OCI-M1 (cell line): Measurements from ENCODE around the gene ELOVL6.
A peak's percentile ranks its signal among the peaks of the same experiment; 100 is the strongest.

Source experiments
- DNase-seq: peaks from one replicate; lab custom pipeline; 2025; lab: John Stamatoyannopoulos, UW

The ELOVL6 gene

DNA sequence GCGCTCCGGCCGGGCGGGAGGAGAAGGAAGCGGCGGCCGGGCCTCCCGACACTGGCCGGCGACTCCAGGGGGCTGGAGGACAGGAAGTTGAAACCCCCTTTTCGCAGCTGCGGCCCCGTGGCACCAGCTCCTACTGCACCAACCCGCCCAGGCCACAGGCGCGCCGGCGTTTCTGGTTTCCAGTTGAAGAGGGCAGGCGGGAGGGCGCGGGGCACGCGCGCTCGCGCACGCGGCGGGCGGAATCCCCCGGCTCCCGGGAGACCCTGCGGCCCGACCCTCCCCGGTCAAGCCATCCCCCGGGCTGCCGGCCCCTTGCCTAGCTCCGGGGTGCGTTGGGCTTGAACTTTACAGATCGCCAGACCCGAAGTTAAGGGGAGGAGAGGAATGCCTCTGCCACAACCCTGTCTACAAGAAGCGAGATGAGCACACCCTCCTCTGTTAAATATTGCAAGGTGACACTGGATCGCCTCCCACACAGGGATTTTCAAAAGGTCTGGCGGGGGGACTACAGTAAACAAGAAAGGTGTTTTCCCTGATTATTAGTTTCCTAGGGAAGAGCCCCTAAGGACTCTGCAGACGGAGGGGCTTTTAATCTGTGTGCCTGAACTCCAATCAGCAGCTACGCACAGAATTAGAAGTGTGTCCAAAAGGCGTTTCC is 1.4 kb downstream of the ELOVL6 start:
- DNase-seq, result peak; percentile 77

DNA sequence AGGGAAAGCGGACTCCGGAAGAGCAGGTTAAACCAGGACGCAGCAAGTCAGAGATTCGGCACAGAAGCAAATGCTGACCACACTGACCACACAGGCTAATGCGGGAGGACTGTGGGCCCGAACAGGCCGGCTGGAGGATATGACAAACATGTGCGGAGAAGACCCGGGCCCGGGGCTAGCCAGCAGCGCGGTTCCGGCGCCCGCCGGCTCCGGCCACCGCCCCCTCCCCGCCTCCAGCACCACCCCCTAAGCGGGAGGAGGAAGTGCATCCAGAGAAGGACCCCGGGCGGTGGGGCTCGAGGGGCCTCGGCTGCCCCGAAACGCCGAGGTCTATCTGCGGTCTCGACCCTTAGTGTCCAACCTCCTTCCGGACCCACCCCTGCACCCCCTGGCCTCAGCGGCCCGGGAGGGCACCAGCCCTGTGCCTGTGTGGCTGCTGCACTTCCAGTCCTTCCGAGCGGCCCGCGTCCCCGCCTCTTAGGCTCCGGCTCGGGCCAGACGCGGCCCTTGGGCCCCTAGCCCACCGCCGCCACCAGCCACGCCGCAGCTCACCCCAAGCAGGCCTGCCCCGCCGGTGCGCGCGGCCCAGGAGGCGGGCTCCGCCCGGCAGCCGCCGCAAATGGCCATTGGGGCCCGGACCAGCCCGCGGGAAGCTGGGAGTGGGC is 2.1 kb downstream of the ELOVL6 start:
- peak; percentile 86 for DNase-seq

DNA sequence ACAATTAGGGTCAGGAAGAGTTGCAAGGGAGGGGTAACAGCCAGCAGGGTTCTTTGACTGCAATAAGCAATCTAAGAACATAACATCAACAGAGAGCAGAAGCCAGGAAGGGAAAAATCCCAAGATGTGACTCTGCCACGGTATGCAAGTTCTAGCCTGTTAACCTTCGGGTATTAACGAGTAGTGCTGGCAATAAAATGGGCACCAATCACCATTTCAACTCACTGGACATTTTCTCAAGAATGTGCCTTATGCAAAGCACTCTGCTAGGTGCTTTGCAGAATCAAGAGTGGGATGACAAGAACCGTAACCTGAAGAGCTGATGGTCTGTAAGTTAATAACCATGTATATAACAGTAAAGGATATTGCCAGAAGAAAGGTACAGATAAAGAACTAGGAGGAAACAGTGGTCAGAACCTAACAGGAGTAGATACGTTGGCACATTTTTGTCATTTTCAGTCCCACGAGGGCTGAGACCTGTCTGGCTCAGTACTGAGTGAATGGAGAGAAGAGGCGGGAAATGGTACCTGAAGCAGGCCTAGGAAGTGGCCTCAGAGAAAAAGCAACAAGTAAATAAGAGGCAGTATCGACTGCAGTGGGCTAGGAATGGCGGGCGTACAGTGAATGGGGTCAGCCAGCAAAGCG is 2.7 kb downstream of the ELOVL6 start:
- DNase-seq, result peak; percentile 80

DNA sequence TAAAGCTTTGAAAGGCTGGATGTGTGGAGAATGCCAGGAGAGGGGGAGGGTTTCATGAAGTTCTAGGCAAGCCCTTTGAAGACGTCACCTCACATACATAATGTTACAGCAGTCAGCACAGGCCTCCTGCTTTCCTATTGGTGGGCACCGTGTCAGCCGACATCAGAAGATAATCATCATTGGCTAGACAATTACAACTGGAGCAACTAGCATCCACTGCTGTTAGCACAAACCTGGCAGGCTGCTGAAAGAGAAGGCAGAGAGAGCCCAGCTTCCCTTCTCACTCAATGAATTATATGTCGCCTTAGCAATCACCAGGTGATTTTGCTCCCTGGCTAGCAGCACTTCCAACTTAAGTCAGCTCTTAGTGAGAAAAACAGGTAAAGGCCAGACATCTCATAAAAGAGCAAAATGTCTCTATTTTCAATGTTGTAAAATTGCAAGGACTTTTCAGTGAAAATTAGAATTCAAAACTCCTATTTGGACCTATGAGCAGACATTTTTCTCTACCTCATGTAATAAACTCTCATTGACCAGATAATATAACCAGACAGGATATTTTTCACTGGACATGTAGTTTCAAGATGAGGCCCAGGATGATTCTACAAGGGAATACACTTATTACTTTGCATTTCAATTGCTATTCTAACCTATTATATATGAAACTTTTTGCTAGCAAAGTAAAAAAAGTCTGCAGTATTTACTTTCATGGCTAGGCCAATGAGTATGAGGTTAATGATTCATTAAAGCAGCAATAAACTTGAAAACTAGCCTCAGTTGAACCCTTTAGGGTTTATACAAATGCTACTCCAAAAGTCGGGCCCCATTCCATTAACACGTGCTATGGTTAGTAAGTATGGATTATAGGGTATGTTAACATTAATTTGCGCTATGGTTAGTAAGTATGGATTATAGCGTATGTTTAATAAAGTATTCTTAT is 4.3 kb downstream of the ELOVL6 start:
- peak; percentile 97 for DNase-seq

DNA sequence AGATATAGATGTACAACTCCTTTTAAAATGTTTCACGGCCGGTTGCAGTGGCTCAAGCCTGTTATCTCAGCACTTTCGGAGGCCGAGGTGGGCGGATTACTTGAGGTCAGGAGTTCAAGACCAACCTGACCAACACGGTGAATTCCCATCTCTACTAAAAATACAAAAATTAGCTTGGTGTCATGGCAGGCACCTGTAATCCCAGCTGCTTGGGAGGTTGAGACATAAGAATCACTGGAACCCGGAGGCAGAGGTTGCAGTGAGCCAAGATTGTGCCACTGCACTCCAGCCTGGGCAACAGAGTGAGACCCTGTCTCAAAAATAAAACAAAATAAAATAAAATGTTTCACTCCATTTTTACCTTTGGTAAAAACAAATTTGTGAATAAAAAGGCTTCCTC is 5.1 kb downstream of the ELOVL6 start:
- peak; percentile 29 for DNase-seq

DNA sequence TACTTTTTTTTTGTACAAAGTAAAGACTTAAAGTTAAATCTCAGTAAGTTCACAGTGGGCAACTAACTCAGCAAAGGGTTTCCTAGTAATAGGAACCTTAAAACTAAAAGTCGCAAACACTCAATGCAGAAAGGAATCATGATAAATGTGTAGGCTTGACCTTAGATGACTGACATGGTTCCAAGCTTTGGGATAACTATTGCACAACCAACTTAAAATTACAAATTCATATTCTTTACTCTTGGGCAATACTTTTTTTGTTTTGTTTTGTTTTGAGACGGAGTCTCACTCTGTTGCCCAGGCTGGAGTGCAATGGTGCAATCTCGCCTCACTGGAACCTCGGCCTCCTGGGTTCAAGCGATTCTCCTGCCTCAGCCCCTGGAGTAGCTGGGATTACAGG is 8.2 kb downstream of the ELOVL6 start:
- DNase-seq, result no peak

DNA sequence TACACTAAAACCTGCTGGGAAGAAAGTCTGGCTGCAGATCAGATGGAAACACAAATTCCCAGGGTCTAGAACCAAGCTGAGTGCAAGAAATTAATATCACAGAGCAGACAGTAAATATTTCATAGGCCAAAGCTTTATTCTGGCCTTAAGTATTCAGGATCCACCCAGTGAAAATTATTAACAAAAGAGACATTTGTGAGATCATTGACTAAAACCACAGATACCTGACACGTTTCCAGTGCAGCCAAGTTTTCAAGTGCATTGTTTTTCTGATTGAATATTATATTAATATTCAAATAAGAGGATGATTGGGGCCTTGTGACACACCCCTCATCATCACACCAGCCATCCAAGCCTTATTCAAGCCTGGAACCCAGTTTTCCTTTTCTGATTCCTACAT is 10.3 kb downstream of the ELOVL6 start:
- DNase-seq, result no peak

DNA sequence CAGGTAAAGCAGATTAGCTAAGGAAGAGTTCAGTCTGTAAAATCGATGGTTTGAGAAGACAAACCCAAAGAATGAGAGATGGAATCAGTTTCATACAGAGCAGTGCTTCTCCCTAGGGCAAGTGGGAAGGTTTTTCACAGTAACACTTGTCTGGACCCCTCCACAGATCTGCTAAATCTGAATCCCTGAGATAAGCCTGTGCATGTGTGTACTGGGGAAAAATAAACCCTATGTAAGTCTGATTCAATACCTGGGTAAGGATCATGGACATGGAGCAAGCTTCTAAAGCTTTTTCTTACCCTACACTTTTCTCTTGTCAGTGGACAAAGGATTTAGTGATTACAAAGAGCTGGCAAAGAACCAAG is 13.6 kb downstream of the ELOVL6 start:
- DNase-seq, result peak; percentile 47

DNA sequence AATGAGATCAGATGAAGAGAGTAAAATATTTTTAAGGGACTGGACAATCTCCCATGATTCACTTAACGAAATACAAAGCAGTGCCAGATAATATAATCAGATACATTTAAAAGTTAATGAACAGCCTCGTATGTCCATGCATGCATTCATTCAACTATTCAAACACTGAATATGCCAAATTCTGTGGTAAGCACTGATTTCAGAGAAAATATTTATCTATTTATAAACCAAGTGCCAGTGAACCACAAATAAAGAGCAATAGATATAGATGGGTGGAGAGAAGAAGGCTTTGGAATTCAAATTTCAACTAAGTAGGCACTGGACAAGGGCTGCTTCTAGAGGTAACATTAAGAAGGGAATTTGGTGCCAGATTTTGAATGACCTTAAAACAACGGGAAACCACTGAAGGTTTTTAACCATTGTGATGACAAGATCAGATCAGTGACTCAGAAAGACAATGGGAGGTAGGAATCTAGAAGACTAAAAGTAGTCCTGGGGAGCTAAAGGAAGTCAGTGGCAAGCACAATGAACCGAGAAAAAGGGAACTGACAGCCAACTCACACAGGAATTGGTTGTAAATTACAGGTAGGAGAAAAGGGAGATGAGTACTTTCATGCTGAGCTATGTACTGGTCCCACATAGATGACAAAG is 14.2 kb downstream of the ELOVL6 start:
- peak; percentile 47 for DNase-seq

DNA sequence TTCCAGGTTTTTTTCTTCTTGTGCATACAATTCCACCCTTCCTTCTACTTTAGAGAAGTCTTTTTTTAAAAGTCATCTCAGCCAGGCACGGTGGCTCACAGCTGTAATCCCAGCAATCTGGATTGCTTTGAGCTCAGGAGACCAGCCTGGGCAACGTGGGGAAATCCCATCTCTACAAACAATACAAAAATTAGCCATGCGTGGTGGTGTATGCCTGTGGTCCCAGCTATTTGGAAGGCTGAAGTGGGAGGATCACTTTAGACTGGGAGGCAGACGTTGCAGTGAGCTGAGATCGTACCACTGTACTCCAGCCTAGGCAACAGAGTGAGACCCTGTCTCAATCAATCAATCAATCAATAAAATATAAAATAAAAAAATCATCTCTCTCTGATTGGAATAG is 14.8 kb downstream of the ELOVL6 start:
- no peak for DNase-seq

DNA sequence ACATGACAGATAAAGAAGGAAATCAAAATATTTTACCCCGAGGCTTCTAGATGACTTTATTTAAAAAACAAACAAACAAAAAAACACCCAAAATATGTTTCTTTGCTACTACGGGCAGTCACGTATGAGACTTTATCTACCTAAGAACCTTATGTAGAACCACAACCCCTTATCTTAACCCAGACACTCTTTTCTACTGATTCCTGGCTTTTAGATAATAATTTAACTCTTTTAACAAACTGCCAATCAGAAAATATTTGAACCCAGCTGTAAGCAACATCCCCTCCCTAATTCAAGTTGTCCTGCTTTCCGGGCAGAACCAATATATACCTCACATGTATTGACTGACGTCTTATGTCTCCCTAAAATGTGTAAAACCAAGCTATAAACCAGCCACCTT is 15.4 kb downstream of the ELOVL6 start:
- DNase-seq, result no peak

DNA sequence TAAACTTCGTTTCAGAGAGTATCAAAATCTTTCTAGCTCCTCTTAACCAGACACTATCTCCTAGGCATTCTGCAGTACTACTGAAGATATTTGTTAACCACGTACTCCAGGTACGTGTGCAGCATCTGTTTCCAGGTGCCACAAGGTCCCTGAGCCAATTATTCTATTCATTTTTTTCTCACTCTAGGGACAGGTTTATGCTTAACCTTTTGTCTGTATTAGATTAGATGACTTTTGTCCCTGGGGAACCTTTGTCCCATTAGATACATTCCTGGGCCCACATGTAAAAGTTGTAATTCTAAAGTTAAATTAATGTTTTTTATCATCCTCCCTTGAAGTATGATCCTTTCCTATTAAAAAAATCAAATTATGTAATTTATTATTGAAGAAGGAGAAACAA is 16.5 kb downstream of the ELOVL6 start:
- no peak for DNase-seq

DNA sequence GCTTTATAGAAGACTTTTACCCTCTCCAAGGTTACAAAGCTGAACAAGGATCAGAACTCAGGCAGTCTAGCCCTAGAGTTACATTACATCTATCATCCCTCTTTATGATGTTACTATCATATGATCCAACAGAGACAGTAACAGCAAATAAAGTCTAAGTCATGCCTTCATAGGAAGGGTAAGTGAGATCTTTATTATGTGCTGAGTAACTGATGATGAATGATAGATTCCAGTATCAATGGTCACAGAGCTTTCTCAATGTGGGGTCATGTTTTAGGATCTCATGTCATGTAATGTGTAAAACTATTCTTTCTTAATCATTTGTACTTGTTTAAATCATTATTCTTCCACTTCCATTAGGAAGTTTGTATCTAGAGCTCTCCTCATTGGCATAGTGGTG is 22.8 kb downstream of the ELOVL6 start:
- no peak for DNase-seq

DNA sequence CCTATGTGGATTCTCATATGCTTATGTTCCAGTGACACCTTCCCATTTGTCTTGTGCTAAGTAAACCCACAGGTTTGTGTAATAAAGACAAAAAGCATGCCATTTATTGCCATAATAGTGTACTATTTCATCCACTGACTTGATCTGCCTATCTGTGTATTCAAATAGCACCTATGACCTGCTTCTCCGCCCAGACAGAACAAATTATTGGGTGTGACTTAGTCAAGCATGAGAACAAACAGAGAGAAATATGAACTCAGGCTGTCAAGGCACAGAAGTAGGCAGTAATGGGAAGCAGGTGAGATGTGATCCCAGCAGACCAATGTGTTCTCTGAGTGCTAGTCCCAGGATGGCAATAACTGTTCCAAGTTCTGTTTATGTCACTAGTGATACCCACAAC is 25.4 kb downstream of the ELOVL6 start:
- DNase-seq, result no peak

DNA sequence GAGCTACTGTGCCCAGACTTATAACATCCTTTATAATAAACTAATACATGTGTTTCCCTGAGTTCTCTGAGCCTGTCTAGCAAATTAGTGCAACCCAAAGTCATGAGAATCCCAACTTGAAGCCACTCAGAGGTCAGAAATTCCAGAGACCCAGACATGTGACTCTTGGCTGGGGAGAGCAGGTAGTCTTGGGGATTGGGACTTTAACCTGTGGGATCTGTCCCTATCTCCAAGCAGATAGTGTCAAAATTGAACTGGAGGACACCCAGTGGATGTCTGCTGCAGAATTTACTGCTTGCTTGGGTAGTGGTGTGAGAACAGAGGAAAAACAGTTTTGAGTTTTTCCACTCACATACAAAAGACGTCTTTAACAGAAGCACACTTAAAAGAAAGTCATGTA is 26.4 kb downstream of the ELOVL6 start:
- no peak for DNase-seq

DNA sequence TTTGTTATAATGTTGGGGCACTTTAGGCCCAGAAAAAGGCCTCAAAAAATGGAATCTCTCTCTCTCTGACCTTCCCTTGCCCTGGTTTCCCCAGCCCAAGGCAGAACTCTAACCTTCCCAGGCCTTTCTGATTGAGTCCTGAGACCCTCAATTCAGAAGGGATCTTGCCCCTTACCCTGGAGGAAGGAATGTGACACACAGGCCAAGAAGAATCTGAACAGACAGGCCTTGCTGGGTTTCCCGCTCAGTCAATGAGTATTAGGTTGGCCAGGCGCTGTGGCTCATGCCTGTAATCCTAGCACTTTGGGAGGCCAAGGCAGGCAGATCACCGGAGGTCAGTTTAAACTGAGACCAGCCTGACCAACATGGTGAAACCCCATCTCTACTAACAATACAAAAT is 27.6 kb downstream of the ELOVL6 start:
- DNase-seq, result no peak

DNA sequence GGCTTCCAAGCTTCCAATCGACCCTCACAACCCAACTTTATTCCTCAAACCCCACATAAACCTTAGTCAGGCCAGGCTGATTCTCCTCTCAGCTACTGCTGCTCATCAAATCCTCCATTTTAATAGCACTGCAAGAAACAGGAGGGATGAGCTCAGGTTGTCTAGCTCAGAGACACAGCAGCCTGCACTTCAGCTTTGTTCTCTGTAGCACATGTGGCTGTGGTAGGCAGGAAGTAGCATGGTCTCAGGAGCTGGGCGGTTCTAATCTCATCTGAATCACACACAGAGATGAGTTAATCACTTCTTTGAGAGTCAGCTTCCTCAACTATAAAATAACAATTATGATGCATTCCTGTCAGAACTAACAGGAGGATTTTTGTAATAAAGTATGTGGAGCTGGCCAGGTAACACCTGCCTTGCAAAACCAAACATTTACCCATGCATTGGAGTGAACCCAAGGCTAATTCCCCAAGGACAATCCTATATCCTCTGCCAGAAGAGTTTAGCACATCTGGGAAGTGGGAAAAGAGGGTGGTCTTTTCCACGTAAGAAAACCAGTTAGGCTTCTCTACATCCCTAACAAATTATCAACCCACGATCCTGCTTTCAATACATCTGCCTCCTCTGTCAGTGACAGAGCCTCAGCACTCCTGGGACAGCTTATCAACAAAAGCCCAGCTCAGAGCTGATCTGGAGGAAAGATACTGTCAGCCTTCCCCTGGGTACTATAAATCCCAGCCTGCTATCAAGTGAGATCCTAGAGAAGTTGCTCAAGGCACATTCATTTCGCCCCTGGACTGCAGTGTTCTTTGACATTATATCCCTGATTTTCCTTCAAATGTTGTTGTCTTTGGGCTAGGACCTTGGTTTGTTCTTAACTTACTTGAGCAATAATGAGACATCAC is 32.8 kb downstream of the ELOVL6 start:
- peak; percentile 72 for DNase-seq

DNA sequence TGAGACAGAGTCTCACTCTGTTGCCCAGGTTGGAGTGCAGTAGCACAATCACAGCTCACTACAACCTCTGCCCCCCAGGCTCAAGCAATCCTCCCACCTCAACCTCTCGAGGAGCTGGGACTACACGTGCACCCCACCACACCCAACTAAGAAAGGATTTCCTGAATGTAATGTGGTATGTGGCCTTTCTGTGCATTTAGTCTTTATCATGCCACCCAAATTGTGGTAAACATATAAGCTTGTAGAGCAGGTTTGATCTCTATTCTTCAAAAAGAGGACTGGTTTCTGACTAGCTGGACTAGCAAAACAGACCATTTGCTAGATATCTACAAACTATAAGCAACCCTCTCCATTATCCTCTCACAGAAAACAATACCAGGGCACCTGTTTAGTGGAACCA is 33.6 kb downstream of the ELOVL6 start:
- no peak for DNase-seq

DNA sequence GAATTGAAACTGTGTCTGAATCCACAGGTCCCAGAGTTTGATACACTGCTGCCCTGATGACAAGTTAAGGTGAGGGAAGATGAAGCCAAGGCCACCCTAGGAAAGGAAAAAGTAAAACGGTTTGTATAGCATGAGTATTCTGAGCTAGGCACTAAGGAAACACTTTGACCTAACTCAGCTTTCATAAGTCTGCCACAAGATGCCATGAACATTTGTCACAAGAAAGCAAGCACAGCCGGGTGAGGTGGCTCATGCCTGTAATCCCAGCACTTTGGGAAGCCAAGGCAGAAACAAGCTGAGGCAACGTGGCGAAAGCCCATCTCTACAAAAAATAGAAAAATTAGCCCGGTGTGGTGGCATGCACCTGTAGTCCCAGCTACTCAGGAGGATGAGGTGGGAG is 34.2 kb downstream of the ELOVL6 start:
- DNase-seq, result no peak

DNA sequence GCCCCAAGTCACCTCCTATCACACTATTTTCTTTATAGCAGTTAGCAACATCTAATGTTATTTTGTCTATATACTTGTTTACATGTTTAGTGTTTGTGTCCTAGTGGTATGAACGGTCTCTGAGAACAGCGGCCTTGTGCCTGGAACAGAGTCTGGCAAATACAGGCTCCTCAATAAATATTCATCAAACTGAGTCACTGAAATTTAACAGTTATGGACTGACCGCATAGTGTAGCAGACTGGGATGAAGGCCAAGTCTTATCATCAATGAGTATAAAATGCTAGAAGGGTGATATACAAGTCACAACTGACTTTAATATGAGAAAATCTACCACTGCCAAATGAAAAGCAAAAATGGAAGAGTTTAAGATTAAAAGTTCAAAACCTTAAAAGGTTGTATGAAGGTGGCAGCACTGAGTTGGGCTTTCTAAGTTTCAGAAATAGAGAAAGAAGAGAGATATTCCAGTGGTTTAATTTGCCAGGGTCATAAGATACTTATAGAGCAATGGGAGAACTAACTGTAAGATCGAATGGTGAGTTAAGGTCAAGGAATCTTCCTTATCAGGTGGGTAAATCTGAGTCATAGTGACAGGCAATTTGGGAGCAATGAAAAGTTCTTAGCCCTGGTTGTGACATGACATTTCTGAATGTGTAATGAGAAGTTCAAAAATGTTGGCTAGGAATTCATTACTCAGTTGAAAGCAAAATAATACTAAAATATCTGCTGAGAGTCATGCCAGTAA is 34.9 kb downstream of the ELOVL6 start:
- DNase-seq, result peak; percentile 49
